OCI-M1 (cell line): Measurements from ENCODE around the gene COL4A4.

ENCODE experiments used
- DNase-seq: peaks from one replicate; lab custom pipeline; 2025; lab: John Stamatoyannopoulos, UW

COL4A4 gene

GRCh38 chr2:227030789-227031188 lies 133.2 kb downstream of the COL4A4 start:
- DNase-seq, result no peak

- DNase-seq, result peak; percentile 77
Observed at GRCh38 chr2:227029426-227030105, 134.4 kb downstream of the COL4A4 start.

GRCh38 chr2:227025510-227025909 lies 138.5 kb downstream of the COL4A4 start:
- no peak for DNase-seq

GRCh38 chr2:227022608-227023007 lies 141.4 kb downstream of the COL4A4 start:
- DNase-seq, result no peak

GRCh38 chr2:227020416-227020815 lies 143.6 kb downstream of the COL4A4 start:
- DNase-seq, result no peak

GRCh38 chr2:227016894-227017293 lies 147.1 kb downstream of the COL4A4 start:
- DNase-seq, result no peak

GRCh38 chr2:227013881-227014280 lies 150.1 kb downstream of the COL4A4 start:
- no peak for DNase-seq

- DNase-seq, result no peak
Observed at GRCh38 chr2:227013330-227013729, 150.7 kb downstream of the COL4A4 start.

GRCh38 chr2:227010433-227010832 lies 153.6 kb downstream of the COL4A4 start:
- no peak for DNase-seq

GRCh38 chr2:227007940-227008339 lies 156.1 kb downstream of the COL4A4 start:
- no peak for DNase-seq

GRCh38 chr2:227007148-227007547 lies 156.9 kb downstream of the COL4A4 start:
- no peak for DNase-seq

- no peak for DNase-seq
Observed at GRCh38 chr2:227006189-227006897, 157.7 kb downstream of the COL4A4 start.

- no peak for DNase-seq
Observed at GRCh38 chr2:227004482-227004881, 159.5 kb downstream of the COL4A4 start.

- no peak for DNase-seq
Observed at GRCh38 chr2:227000123-227000522, 163.9 kb downstream of the COL4A4 start.

- no peak for DNase-seq
Observed at GRCh38 chr2:226999661-227000060, 164.3 kb downstream of the COL4A4 start.

GRCh38 chr2:226995625-226996041 lies 168.4 kb downstream of the COL4A4 start:
- no peak for DNase-seq

- DNase-seq, result no peak
Observed at GRCh38 chr2:226994775-226995174, 169.2 kb downstream of the COL4A4 start.

- DNase-seq, result no peak
Observed at GRCh38 chr2:226993171-226993570, 170.8 kb downstream of the COL4A4 start.

GRCh38 chr2:226991663-226992062 lies 172.3 kb downstream of the COL4A4 start:
- no peak for DNase-seq

- no peak for DNase-seq
Observed at GRCh38 chr2:226985583-226985946, 178.4 kb downstream of the COL4A4 start.

GRCh38 chr2:226984750-226985582 lies 179.0 kb downstream of the COL4A4 start:
- DNase-seq, result peak; percentile 76

GRCh38 chr2:226983895-226984749 lies 179.9 kb downstream of the COL4A4 start:
- DNase-seq, result no peak
